ENCODE data around the gene ADCY5. TPM values are rescaled to one million over a fixed set of nuclear protein-coding genes. Genes with fewer than 3 reads are reported as not detected.

The ADCY5 gene
- total RNA-seq, 2 donors from 2014 or later, result 5.6 to 7.8 TPM

DNA sequence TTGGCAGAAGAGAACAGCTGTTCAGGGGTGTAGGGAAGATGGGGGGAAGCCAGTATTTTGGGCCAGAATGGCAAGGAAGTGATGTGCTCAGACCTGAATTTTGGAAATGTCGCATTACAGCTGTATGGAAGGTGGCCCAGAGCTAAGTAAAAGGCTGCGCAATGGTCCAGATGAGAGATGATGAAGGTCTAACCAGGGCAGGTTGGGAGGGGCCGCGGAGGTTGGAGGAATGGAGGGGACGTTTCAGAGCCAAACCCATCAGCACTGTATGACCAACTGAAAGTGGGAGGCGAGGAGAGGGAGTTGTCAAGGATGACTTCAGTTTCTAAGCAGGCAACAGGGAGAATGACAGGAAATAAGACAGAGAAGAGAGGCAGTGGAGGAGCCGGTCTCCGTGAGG is 60.8 kb downstream of the ADCY5 start:
- H3K4me1 ChIP-seq, result no peaks in the 10 kb centered on the region
- H3K9me3 ChIP-seq, result no peaks in the 10 kb centered on the region
- H3K27me3 ChIP-seq, result no peaks in the 10 kb centered on the region
- intact Hi-C loops (cut with DNase I), result no loop called here
- no peak for DNase-seq
- TF ChIP-seq, protein P1, sequence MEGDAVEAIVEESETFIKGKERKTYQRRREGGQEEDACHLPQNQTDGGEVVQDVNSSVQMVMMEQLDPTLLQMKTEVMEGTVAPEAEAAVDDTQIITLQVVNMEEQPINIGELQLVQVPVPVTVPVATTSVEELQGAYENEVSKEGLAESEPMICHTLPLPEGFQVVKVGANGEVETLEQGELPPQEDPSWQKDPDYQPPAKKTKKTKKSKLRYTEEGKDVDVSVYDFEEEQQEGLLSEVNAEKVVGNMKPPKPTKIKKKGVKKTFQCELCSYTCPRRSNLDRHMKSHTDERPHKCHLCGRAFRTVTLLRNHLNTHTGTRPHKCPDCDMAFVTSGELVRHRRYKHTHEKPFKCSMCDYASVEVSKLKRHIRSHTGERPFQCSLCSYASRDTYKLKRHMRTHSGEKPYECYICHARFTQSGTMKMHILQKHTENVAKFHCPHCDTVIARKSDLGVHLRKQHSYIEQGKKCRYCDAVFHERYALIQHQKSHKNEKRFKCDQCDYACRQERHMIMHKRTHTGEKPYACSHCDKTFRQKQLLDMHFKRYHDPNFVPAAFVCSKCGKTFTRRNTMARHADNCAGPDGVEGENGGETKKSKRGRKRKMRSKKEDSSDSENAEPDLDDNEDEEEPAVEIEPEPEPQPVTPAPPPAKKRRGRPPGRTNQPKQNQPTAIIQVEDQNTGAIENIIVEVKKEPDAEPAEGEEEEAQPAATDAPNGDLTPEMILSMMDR (IDR thresholded peaks at IDR 0.05), result no peak
- no peak overlapping the region for H3K27ac ChIP-seq
- no peaks in the 10 kb centered on the region for H3K36me3 ChIP-seq
- H3K4me3 ChIP-seq, result no peak overlapping the region
- H3K9ac ChIP-seq (ENCODE audit: low read depth in 2 of 2, low read length in 2 of 2), result no peak overlapping the region

DNA sequence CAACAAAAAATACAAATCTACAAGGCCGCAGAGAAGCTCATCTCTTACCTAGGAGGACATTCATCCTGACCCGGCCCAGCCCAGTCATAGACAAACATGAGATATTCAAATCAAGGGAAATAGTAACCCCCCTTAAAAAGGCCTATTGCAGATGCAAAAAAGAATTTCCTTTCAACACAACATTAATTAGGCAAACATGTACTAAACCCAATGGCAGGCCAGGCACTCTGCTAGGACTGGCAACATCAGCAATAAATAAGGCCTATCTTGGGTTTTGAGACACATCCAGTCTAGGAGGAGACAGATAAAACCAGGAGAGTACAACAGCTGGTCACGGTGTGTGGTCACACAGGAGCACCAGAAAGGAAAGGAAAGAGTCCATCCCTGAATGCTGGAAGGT is 61.4 kb downstream of the ADCY5 start:
- Histone ChIP-seq H3K9ac (ENCODE audit: low read depth in 2 of 2, low read length in 2 of 2) (no peak overlapping the region), H3K27me3 (no peaks in the 10 kb centered on the region), H3K4me3 (no peak overlapping the region), H3K9me3 (no peaks in the 10 kb centered on the region), H3K4me1 (no peaks in the 10 kb centered on the region), H3K36me3 (no peaks in the 10 kb centered on the region), H3K27ac (no peak overlapping the region)
- intact Hi-C loops (cut with DNase I), result no loop called here
- TF ChIP-seq, protein P1 (IDR thresholded peaks at IDR 0.05), result no peak
- DNase-seq, result no peak

DNA sequence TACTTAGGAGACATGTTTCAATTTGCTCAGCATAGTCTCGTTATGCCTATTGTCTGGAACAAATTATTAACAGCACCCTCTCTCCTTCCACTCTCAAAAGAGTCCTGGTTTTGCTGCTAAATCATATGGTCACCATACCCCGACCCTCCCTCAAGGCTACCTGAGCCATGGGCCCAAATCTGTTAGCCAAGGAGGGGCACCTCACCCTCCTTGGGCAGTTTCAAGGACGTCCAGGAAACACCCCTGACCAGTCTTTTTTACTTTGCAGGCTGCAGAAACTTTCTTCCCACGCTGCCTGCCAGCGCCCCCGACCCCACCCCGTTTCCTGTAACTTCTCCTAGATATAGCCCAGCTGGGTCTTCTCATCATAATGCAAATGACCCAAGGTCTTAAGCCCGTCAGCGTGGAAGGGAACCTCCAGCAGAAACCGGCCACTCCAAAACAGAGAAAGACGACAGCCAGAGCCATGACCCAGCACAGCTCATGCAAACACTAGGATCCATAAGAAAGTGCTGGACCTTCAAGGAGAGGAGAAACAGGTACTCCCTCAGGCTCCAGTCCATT is 62.3 kb downstream of the ADCY5 start:
- DNase-seq, result no peak
- no peak overlapping the region for H3K4me3 ChIP-seq
- TF ChIP-seq, protein P1 (IDR thresholded peaks at IDR 0.05), result no peak

DNA sequence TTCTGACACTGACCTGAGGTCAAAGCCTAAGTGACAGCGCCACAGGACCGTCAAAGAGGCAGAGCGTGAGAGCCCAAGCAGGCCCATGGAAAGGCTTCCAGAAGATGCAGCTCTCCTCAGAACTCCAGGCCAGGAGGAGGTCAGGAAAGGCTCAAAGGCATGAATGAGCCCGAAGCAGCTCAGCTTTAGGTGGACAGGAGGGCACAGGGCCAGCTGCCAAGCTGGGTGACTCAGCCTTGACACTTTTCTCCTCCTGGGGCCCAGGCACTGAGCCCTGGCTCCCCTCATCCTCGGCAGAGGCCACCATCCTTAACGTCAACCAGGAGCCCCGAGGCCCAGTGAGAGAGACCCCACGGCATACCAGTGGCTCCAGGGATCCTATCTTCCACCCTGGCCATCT is 62.9 kb downstream of the ADCY5 start:
- no peak for DNase-seq
- intact Hi-C loops (cut with DNase I), result no loop called here
- Histone ChIP-seq H3K9ac (ENCODE audit: low read depth in 2 of 2, low read length in 2 of 2) (no peak overlapping the region), H3K36me3 (no peaks in the 10 kb centered on the region), H3K4me1 (no peaks in the 10 kb centered on the region), H3K27me3 (no peaks in the 10 kb centered on the region), H3K9me3 (no peaks in the 10 kb centered on the region), H3K4me3 (no peak overlapping the region), H3K27ac (peak overlapping the region; percentile 6)
- TF ChIP-seq, protein P1 (IDR thresholded peaks at IDR 0.05), result no peak

More for the DNA sequence above, 62.3 kb downstream of the ADCY5 start:
- Histone ChIP-seq H3K9ac (ENCODE audit: low read depth in 2 of 2, low read length in 2 of 2) (no peak overlapping the region), H3K36me3 (no peaks in the 10 kb centered on the region), H3K27ac (no peak overlapping the region), H3K4me1 (no peaks in the 10 kb centered on the region), H3K9me3 (no peaks in the 10 kb centered on the region), H3K27me3 (no peaks in the 10 kb centered on the region)
- intact Hi-C loops (cut with DNase I), result no loop called here

DNA sequence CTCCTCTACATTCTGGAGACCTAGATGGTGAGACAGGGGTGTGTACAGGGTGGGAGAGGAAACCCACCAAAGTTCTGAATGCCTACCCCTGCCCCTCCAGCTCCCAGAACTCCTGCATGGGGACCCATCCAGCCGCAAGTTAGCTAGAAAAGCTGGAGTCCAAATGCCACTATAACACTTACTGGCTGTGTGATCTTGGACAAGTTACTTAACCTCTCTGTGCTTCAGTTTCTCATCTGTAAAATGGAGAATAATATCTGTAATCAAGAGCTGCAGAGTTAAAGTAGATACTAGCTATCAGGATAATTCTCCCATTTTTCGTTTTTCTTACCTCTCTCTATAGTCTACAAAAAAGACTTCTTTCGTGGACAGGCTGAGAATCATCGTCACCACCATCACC is 63.4 kb downstream of the ADCY5 start:
- DNase-seq, result no peak
- TF ChIP-seq, protein P1 (IDR thresholded peaks at IDR 0.05), result no peak
- Histone ChIP-seq H3K9ac (ENCODE audit: low read depth in 2 of 2, low read length in 2 of 2) (no peak overlapping the region), H3K4me1 (no peaks in the 10 kb centered on the region), H3K27ac (peak overlapping the region; percentile 6), H3K36me3 (no peaks in the 10 kb centered on the region), H3K4me3 (no peak overlapping the region), H3K9me3 (no peaks in the 10 kb centered on the region), H3K27me3 (no peaks in the 10 kb centered on the region)
- intact Hi-C loops (cut with DNase I), result no loop called here
